HG03159 (cell line): Measurements from ENCODE around the gene IL21R.

ENCODE experiments used
- ATAC-seq: cut with Tn5 transposase; IDR thresholded peaks from one replicate; pipeline ENCODE4 v1.9.1; 2021; ENCODE audit warnings: mild to moderate bottlenecking, moderate library complexity; ENCODE audit not compliant: unreplicated experiment

The IL21R gene

DNA sequence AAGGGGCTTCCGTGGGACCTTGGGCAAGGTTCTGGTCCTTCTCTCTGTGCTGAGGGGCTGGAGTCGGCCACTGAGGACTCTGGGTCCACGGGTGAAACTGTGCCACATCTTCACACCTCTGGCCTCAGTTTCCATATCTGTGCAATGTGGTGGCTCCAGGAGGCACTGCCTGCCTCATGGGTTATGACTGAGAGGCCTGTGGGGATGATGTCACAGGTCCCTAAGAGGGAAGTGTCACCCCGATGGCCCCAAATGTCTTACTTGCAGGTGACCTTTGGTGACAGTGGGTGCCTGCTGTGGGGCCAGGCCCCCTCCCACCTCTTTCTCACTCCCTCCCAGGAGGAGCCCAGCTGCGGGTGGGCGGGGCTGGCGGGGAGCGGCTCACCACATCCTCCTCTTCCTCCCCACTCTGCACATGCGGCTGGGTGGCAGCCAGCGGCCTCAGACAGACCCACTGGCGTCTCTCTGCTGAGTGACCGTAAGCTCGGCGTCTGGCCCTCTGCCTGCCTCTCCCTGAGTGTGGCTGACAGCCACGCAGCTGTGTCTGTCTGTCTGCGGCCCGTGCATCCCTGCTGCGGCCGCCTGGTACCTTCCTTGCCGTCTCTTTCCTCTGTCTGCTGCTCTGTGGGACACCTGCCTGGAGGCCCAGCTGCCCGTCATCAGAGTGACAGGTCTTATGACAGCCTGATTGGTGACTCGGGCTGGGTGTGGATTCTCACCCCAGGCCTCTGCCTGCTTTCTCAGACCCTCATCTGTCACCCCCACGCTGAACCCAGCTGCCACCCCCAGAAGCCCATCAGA, at the start of gene IL21R:
TSS of gene IL21R (plus strand) at position 407 of the 801 bp plus-strand sequence. CDS start 27,898 bp downstream, outside the sequence.
- peak; percentile 52 for ATAC-seq

- ATAC-seq: no peak
These were observed 48.1 kb upstream of the IL21R start for GRCh38 chr16:27353853-27354252.

- no peak for ATAC-seq
These were observed 46.4 kb upstream of the IL21R start for GRCh38 chr16:27355610-27356009.

- no peak for ATAC-seq
These were observed 45.2 kb upstream of the IL21R start for GRCh38 chr16:27356794-27357193.

- ATAC-seq: no peak
These were observed 42.9 kb upstream of the IL21R start for GRCh38 chr16:27359051-27359450.

DNA sequence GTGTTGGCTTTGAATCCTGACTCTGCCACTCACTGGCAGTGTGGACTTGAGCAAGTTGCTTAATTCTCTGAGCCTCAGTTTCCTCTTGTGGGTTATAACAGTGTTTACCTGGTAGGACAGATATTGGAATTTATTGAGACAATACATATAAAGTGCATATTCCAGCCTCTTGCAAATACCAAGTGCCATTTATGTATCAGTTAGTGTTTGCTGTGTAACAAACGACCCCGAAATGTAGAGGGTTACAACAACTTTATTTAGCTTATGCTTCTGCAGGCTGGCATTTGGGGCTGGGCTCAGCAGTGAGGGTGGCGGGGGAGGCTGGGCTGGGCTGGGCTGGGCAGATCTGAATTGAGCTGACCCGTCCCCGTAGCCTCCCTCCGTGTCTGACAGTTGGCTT, 42.4 kb upstream of the IL21R start:
- no peak for ATAC-seq

GRCh38 chr16:27361987-27362386, 40.0 kb upstream of the IL21R start:
- ATAC-seq: no peak

- ATAC-seq: no peak
These were observed 39.3 kb upstream of the IL21R start for GRCh38 chr16:27362570-27363245.

DNA sequence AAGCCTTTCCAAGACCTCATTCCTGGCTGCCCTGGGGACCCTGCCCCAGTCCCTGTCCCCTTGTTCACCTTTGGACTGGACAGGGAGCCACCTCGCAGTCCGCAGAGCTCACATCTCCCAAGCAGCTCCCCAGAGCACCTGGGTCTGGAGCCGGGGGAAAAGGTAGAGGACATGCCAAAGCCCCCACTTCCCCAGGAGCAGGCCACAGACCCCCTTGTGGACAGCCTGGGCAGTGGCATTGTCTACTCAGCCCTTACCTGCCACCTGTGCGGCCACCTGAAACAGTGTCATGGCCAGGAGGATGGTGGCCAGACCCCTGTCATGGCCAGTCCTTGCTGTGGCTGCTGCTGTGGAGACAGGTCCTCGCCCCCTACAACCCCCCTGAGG, 38.7 kb upstream of the IL21R start:
- ATAC-seq: no peak

DNA sequence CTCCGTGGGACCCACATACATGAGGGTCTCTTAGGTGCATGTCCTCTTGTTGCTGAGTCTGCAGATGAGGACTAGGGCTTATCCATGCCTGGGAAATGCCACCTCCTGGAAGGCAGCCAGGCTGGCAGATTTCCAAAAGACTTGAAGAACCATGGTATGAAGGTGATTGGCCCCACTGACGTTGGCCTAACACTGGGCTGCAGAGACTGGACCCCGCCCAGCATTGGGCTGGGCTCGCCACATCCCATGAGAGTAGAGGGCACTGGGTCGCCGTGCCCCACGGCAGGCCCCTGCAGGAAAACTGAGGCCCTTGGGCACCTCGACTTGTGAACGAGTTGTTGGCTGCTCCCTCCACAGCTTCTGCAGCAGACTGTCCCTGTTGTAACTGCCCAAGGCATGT, 38.2 kb upstream of the IL21R start:
- ATAC-seq: no peak

DNA sequence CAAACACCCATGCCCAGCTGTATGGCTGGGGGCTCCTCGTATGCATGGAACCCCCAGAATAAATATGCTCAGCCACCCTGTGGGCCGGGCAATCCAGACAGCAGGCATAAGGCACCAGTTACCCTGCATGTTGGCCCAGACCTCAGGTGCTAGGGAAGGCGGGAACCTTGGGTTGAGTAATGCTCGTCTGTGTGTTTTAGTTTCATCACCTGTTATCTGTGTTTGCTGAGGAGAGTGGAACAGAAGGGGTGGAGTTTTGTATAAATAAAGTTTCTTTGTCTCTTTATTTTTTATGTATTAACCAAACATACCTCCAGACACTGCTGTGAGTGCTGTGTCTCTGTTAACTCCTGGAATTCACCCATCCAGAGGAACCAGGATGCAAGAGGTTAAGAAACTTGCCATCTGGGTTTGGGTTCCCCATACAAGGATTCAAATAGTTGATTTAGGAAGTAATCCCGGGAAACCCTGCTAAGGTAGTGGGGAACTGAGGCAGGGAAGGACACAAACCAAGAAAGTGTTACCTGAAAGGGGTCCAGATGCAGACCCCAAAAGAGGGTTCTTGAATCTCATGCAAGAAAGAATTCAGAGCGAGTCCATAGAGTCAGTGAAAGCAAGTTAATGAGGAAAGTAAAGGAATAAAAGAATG, 37.4 kb upstream of the IL21R start:
- no peak for ATAC-seq

DNA sequence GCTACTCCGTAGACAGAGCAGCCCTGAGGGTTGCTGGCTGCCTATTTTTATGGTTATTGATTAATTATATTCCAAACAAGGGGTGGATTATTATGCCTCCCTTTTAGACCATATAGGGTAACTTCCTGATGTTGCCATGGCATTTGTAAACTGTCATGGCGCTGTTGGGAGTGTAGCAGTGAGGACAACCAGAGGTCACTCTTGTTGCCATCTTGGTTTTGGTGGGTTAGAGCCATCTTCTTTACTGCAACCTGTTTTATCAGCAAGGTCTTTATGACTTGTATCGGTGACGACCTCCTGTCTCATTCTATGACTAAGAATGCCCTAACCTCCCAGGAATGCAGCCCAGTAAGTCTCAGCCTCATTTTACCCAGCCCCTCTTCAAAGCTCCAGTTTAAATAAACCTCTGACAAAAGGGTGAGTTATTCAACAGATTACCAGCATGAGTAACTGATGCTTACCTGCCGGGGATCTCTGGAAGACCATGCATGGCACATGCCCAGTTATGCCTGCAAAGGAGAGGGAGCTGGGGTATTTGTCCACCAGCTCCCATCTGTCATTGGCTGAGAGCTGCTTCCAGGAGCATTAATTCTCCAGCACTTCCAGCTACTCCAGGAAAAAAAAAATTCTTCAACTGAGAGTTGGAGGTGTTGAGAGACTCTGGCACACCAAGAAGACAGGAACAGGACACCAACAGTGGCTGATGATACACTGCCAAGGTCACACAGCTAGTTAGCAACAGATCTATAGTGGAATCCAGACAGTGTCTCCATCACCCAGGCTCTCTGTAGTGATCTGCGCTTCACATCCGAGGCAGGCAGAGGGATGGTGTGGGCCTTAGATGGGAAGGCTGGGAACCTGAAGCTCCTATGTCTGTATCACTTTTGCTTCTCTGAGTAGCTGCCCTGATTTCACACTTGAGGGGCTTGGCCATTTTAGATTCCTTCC, 36.6 kb upstream of the IL21R start:
- ATAC-seq: no peak

DNA sequence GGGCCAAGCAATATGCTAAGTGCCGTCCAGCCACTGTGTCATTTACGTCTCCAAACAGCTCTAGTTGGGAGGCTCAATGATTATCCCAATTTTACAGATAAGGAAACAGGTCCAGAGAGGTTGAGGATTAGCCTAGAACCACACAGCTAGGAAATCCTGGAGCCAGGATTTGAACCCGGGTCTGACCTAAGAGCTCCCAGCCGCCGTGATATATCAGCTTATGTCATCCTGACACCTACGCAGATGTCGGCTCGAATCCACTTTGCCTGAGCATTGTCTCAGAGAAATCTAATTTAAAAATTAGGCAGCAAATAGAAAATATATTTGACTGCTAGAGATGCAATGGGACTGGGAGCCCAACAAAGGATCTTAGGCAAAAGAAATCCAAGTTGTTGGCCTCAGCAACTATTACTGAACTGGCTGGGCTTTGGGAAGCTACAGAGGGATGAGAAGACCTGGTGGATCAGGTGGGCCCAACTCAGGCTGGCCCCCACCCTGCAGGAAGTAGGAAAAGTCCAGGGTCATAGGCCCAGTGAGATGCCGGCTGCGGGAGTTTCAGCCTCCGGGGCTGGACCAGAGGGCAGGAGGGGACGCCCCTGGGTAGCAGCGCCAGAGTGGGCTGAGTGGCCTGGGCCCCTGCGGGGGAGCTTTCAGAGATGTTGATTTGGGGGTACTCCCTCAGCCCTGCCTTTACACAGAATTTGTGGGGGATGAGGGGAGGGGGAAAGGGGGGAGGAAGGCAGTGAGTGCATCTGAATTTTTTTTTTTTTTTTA, 35.1 kb upstream of the IL21R start:
- ATAC-seq: peak; percentile 7

DNA sequence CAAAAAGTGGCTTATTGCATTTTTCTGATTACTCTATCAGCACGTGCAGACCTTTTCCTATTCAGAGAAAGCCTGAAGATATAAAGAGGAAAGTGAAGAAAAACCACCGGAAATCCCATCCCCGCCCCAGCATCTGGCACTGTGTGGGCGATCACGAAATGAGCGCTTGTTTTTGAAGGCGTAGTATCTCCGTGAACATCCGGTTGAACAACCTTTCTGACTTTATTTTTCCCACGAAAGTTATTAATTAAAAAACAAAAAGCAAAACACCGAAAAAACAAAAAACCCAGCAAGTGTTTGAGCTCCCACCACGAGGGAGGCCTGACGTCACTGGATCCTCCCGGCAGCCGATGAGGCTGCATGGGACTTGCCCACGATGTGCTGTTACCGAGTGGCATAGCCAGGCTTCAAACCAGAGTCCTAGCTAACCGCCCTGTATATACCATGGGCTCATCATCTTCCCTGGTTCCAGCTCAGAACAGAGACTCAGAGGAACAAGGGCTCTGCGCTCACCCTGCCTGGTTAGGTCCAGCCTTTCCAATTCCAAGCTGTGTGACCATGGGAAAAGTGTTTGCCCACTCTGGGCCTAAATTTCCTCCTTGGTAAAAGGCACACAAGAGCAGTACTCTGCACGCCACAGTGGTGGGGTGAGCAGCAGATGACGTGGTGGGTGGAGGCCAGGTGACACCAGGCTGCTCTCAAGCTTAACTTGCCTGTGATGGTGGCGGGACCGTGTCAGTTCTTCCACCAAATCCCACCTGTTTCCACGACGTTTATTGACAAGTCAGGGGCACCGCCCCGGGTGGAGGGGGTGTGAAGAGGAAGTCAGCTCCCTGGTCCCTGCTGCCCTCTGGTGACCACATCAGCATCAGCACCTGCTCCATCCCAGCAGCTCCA, 34.3 kb upstream of the IL21R start:
- ATAC-seq: peak; percentile 62

- no peak for ATAC-seq
These were observed 33.6 kb upstream of the IL21R start for GRCh38 chr16:27368358-27368722.

DNA sequence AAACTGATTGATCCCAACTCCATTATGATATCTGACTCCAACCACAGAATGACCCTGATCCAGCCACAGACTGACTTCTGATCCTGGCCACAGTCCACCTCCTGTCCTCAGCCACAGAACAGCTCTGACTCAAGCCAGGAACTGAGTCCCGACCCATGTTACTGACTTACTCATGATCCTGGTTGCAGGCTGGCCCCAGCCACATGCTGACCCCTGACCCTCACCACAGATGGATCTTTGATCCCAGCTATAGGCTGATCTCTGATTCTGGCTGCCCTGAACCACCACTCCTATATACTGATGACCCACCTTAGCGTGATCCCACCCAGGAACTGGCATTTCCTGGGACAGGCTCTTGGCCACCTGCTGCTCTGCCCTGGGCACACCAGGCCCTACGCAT, 32.2 kb upstream of the IL21R start:
- no peak for ATAC-seq

- no peak for ATAC-seq
These were observed 31.7 kb upstream of the IL21R start for GRCh38 chr16:27370318-27370717.

GRCh38 chr16:27373312-27373711, 28.7 kb upstream of the IL21R start:
- no peak for ATAC-seq

GRCh38 chr16:27374221-27374803, 27.7 kb upstream of the IL21R start:
- peak; percentile 31 for ATAC-seq
